Effector memory CD8-positive, alpha-beta T cell (primary cell): ENCODE measurements around the gene PUS3.

Source experiments
- ATAC-seq: fragments of 150-1000 bp; cut with Tn5 transposase; replicated peaks from 2 replicates; pipeline ENCODE4 v1.10.0; 2021; ENCODE audit warnings: mild to moderate bottlenecking, moderate library complexity
- DNase-seq, 3 experiments: peaks; one replicate each; pipeline ENCODE4 v3.0.0; 2021
- H3K27ac Mint-ChIP-seq, 2 donors: one replicate each; pipeline ENCODE4 v1.8.0; 2022; ENCODE audit warnings: mild to moderate bottlenecking in 2 of 2, mixed read lengths in 2 of 2, moderate library complexity in 2 of 2
- H3K27me3 Mint-ChIP-seq, 2 donors: one replicate each; pipeline ENCODE4 v1.8.0; 2022; ENCODE audit warnings: mixed read lengths in 2 of 2
- H3K36me3 Mint-ChIP-seq: one replicate; pipeline ENCODE4 v1.8.0; 2022; ENCODE audit warnings: mild to moderate bottlenecking, moderate library complexity, mixed read lengths; ENCODE audit not compliant: insufficient read depth
- H3K4me1 Mint-ChIP-seq, 2 donors: one replicate each; pipeline ENCODE4 v1.8.0; 2022; ENCODE audit warnings: low read depth in 2 of 2, mixed read lengths in 2 of 2
- H3K4me3 Mint-ChIP-seq, 2 donors: one replicate each; pipeline ENCODE4 v1.8.0; 2022; ENCODE audit warnings: mild to moderate bottlenecking in 2 of 2, mixed read lengths in 2 of 2, moderate library complexity in 2 of 2
- H3K9me3 Mint-ChIP-seq, 2 donors: one replicate each; pipeline ENCODE4 v1.8.0; 2022; ENCODE audit warnings: mixed read lengths in 2 of 2
- total RNA-seq, 9 experiments: gene quantifications; one replicate each; lab custom pipeline; 2026; lab: John Stamatoyannopoulos, UW

The PUS3 gene
- 6.0 to 33.2 (median 16.4) reads per million in 9 experiments for total RNA-seq

- ATAC-seq, result peak; percentile 89
Observed at GRCh38 chr11:125902927-125903710, at the start of gene PUS3. Gene PUS3, minus strand, starts transcription at chr11:125903206. Its CDS starts 6,922 bp downstream, at chr11:125896284.

GRCh38 chr11:125952559-125952958, 49.6 kb upstream of the PUS3 start:
- peaks cover 0 to under 1% of the 10 kb centered on the region in 2 donors for H3K4me1 Mint-ChIP-seq
- H3K27ac Mint-ChIP-seq, result no peak overlapping the region
- H3K9me3 Mint-ChIP-seq, result no peaks in the 10 kb centered on the region
- no peak overlapping the region for H3K4me3 Mint-ChIP-seq
- H3K36me3 Mint-ChIP-seq, result no peaks in the 10 kb centered on the region
- peaks cover 9 to 67% of the 10 kb centered on the region in 2 donors for H3K27me3 Mint-ChIP-seq
- DNase-seq (no peak), ATAC-seq (no peak)

More at GRCh38 chr11:125902927-125903710, at the start of gene PUS3:
- peak within 1 kb of the TSS; percentile 95 to 96 for H3K4me3 Mint-ChIP-seq
- peaks cover 11 to 30% of the 10 kb centered on the region in 2 donors for H3K4me1 Mint-ChIP-seq
- H3K27ac Mint-ChIP-seq, result peak within 1 kb of the TSS; percentile 81 to 94
- peak; percentile 76 to 80 (median 79) for DNase-seq
- peaks cover 13% of the 10 kb centered on the region for H3K36me3 Mint-ChIP-seq
- no peaks in the 10 kb centered on the region for H3K9me3 Mint-ChIP-seq
- peaks cover 27% of the 10 kb centered on the region in 2 donors for H3K27me3 Mint-ChIP-seq

GRCh38 chr11:125951731-125952130, 48.7 kb upstream of the PUS3 start:
- DNase-seq, result no peak
- Mint-ChIP-seq H3K9me3 (no peaks in the 10 kb centered on the region), H3K27me3 (peaks cover 9 to 71% of the 10 kb centered on the region in 2 donors), H3K36me3 (no peaks in the 10 kb centered on the region), H3K4me1 (no peaks in the 10 kb centered on the region), H3K4me3 (no peak overlapping the region), H3K27ac (no peak overlapping the region)
- ATAC-seq, result no peak

- no peak overlapping the region for H3K27ac Mint-ChIP-seq
- no peaks in the 10 kb centered on the region for H3K9me3 Mint-ChIP-seq
- H3K4me1 Mint-ChIP-seq, result no peaks in the 10 kb centered on the region
- ATAC-seq (no peak), DNase-seq (no peak)
- H3K4me3 Mint-ChIP-seq, result no peak overlapping the region
- no peaks in the 10 kb centered on the region for H3K36me3 Mint-ChIP-seq
- H3K27me3 Mint-ChIP-seq, result peaks cover 9 to 75% of the 10 kb centered on the region in 2 donors
Observed at GRCh38 chr11:125950696-125951651, 48.0 kb upstream of the PUS3 start.

GRCh38 chr11:125950178-125950490, 47.1 kb upstream of the PUS3 start:
- Mint-ChIP-seq H3K4me3 (no peak overlapping the region), H3K36me3 (no peaks in the 10 kb centered on the region), H3K9me3 (no peaks in the 10 kb centered on the region), H3K27me3 (peaks cover 9 to 75% of the 10 kb centered on the region in 2 donors), H3K27ac (no peak overlapping the region), H3K4me1 (no peaks in the 10 kb centered on the region)
- DNase-seq, result no peak
- ATAC-seq, result no peak

- H3K4me3 Mint-ChIP-seq, result no peak overlapping the region
- H3K9me3 Mint-ChIP-seq, result no peaks in the 10 kb centered on the region
- peaks cover 8 to 75% of the 10 kb centered on the region in 2 donors for H3K27me3 Mint-ChIP-seq
- ATAC-seq (no peak), DNase-seq (no peak)
- H3K4me1 Mint-ChIP-seq, result no peaks in the 10 kb centered on the region
- H3K36me3 Mint-ChIP-seq, result no peaks in the 10 kb centered on the region
- no peak overlapping the region for H3K27ac Mint-ChIP-seq
Observed at GRCh38 chr11:125949271-125950177, 46.5 kb upstream of the PUS3 start.

- Mint-ChIP-seq H3K4me1 (peaks cover 0 to 3% of the 10 kb centered on the region in 2 donors), H3K4me3 (no peak overlapping the region), H3K27ac (no peak overlapping the region), H3K9me3 (no peaks in the 10 kb centered on the region), H3K27me3 (peaks cover 16 to 79% of the 10 kb centered on the region in 2 donors), H3K36me3 (no peaks in the 10 kb centered on the region)
- ATAC-seq, result no peak
- DNase-seq, result no peak
Observed at GRCh38 chr11:125948278-125949051, 45.5 kb upstream of the PUS3 start.

GRCh38 chr11:125947419-125948277, 44.6 kb upstream of the PUS3 start:
- peaks cover 16 to 79% of the 10 kb centered on the region in 2 donors for H3K27me3 Mint-ChIP-seq
- H3K4me1 Mint-ChIP-seq, result peaks cover 0 to 3% of the 10 kb centered on the region in 2 donors
- no peak for DNase-seq
- no peaks in the 10 kb centered on the region for H3K36me3 Mint-ChIP-seq
- no peak overlapping the region for H3K4me3 Mint-ChIP-seq
- no peak for ATAC-seq
- no peaks in the 10 kb centered on the region for H3K9me3 Mint-ChIP-seq
- H3K27ac Mint-ChIP-seq, result no peak overlapping the region

- ATAC-seq (no peak), DNase-seq (no peak)
- peaks cover 20 to 77% of the 10 kb centered on the region in 2 donors for H3K27me3 Mint-ChIP-seq
Observed at GRCh38 chr11:125946712-125947418, 43.9 kb upstream of the PUS3 start.

GRCh38 chr11:125945797-125946520, 43.0 kb upstream of the PUS3 start, which contains the start of gene VSIG10L2:
Gene VSIG10L2, plus strand, starts transcription at chr11:125946044. Its CDS starts 12 bp downstream, at chr11:125946056.
- Mint-ChIP-seq H3K4me3 (no peak within 1 kb of the TSS), H3K36me3 (no peaks in the 10 kb centered on the region), H3K27me3 (peaks cover 20 to 68% of the 10 kb centered on the region in 2 donors), H3K4me1 (peaks cover 8 to 9% of the 10 kb centered on the region in 2 donors), H3K9me3 (no peaks in the 10 kb centered on the region), H3K27ac (no peak within 1 kb of the TSS)
- DNase-seq (no peak), ATAC-seq (no peak)

More at GRCh38 chr11:125946712-125947418, 43.9 kb upstream of the PUS3 start:
- H3K9me3 Mint-ChIP-seq, result no peaks in the 10 kb centered on the region
- H3K4me3 Mint-ChIP-seq, result no peak overlapping the region
- H3K36me3 Mint-ChIP-seq, result no peaks in the 10 kb centered on the region
- H3K27ac Mint-ChIP-seq, result no peak overlapping the region
- H3K4me1 Mint-ChIP-seq, result peaks cover 7 to 8% of the 10 kb centered on the region in 2 donors
